IMR-90 (cell line): Measurements from ENCODE around the gene SLC22A5. TPM values are rescaled to one million over a fixed set of nuclear protein-coding genes. Genes with fewer than 3 reads are reported as not detected.

ENCODE experiments used
- ATAC-seq: fragments of 200-7000 bp; cut with Tn5 transposase; 2 replicates; pipeline ENCODE4 v1.9.1; 2020; ENCODE audit warnings: low read depth, mild to moderate bottlenecking, moderate library complexity
- BruUV-seq: library from RNA; stranded (reverse); fragments of 400-500 nt; replicated peaks from 2 replicates; lab custom pipeline; 2021; lab: Mats Ljungman, UMichigan
- CTCF ChIA-PET: fragments of 300-600 bp; formaldehyde crosslinking; extraction: SDS; loops from one replicate; lab custom pipeline; 2021; ENCODE audit warnings: antibody characterized with exemption; lab: Yijun Ruan, JAX
- POLR2A ChIA-PET: fragments of 300-600 bp; sonication (Branson Sonifier 250); formaldehyde crosslinking; loops from one replicate; lab custom pipeline; 2022; ENCODE audit warnings: antibody characterized with exemption; ENCODE audit not compliant: unreplicated experiment; lab: Charles Lee
- DNase-seq: peaks from one replicate; pipeline ENCODE4 v3.0.0; 2013
- H2AFZ ChIP-seq: replicated peaks from 2 replicates; pipeline ENCODE3; 2013; ENCODE audit warnings: low read length, mild to moderate bottlenecking; ENCODE audit not compliant: poor library complexity
- H2AK5ac ChIP-seq: 2 replicates; pipeline ENCODE4 v1.6.1; 2013; ENCODE audit warnings: low read depth, low read length, inconsistent platforms
- H2AK9ac ChIP-seq: replicated peaks from 2 replicates; pipeline ENCODE3; 2013; ENCODE audit warnings: mild to moderate bottlenecking, low read depth, low read length, moderate library complexity; ENCODE audit not compliant: poor library complexity
- H2BK120ac ChIP-seq: 2 replicates; pipeline ENCODE4 v1.6.1; 2013; ENCODE audit warnings: low read depth, low read length, inconsistent platforms
- H2BK15ac ChIP-seq: 3 replicates; pipeline ENCODE4 v1.6.1; 2013; ENCODE audit warnings: low read depth, low read length, inconsistent platforms
- H2BK20ac ChIP-seq: 2 replicates; pipeline ENCODE4 v1.6.1; 2013; ENCODE audit warnings: low read depth, mild to moderate bottlenecking, inconsistent platforms, low read length, moderate library complexity
- H2BK5ac ChIP-seq: 2 replicates; pipeline ENCODE4 v1.6.1; 2013; ENCODE audit warnings: mild to moderate bottlenecking, low read depth, low read length, inconsistent platforms; ENCODE audit not compliant: poor library complexity, severe bottlenecking
- H3K14ac ChIP-seq: replicated peaks from 2 replicates; pipeline ENCODE4 v1.6.1; 2013; ENCODE audit warnings: low read depth, low read length, inconsistent platforms
- H3K18ac ChIP-seq: 2 replicates; pipeline ENCODE4 v1.6.1; 2013; ENCODE audit warnings: low read depth, low read length, control low read depth
- H3K23ac ChIP-seq: 2 replicates; pipeline ENCODE4 v1.6.1; 2013; ENCODE audit warnings: low read depth, low read length, inconsistent platforms
- H3K27ac ChIP-seq: 2 replicates; pipeline ENCODE4 v1.5.1; 2013; ENCODE audit warnings: mild to moderate bottlenecking, control low read depth, low read length; ENCODE audit not compliant: insufficient read depth
- H3K27me3 ChIP-seq: 2 replicates; pipeline ENCODE4 v1.6.1; 2013; ENCODE audit warnings: low read length; ENCODE audit not compliant: control insufficient read depth, insufficient read depth
- H3K36me3 ChIP-seq: 2 replicates; pipeline ENCODE4 v1.6.1; 2013; ENCODE audit warnings: low read length, mixed read lengths; ENCODE audit not compliant: control insufficient read depth, insufficient read depth
- H3K4ac ChIP-seq: 2 replicates; pipeline ENCODE4 v1.6.1; 2013; ENCODE audit warnings: low read depth, low read length, inconsistent platforms
- H3K4me1 ChIP-seq: 2 replicates; pipeline ENCODE4 v1.6.1; 2013; ENCODE audit warnings: low read length, mixed read lengths; ENCODE audit not compliant: control insufficient read depth, insufficient read depth
- H3K4me2 ChIP-seq: 2 replicates; pipeline ENCODE4 v1.6.1; 2013; ENCODE audit warnings: low read depth, mild to moderate bottlenecking, control low read depth, low read length, moderate library complexity
- H3K4me3 ChIP-seq: 2 replicates; pipeline ENCODE4 v1.5.1; 2013; ENCODE audit warnings: low read depth, mild to moderate bottlenecking, control low read depth, low read length, moderate library complexity; ENCODE audit not compliant: insufficient read depth
- H3K56ac ChIP-seq: 2 replicates; pipeline ENCODE4 v1.6.1; 2013; ENCODE audit warnings: low read length, inconsistent platforms; ENCODE audit not compliant: insufficient read depth; ENCODE audit errors: extremely low read depth
- H3K79me1 ChIP-seq, 2 experiments: 2 replicates each; pipeline ENCODE4 v1.6.1; 2013; ENCODE audit warnings: low read length in 2 of 2, inconsistent platforms in 1 of 2, low read depth in 1 of 2
- H3K9ac ChIP-seq: 2 replicates; pipeline ENCODE4 v1.6.1; 2013; ENCODE audit warnings: low read depth, low read length, control low read depth
- H3K9me1 ChIP-seq: 2 replicates; pipeline ENCODE4 v1.6.1; 2013; ENCODE audit warnings: low read length, inconsistent platforms; ENCODE audit not compliant: insufficient read depth
- H3K9me3 ChIP-seq: 2 replicates; pipeline ENCODE4 v1.6.1; 2013; ENCODE audit warnings: low read length; ENCODE audit not compliant: control insufficient read depth, insufficient read depth
- H4K20me1 ChIP-seq: 2 replicates; pipeline ENCODE4 v1.6.1; 2013; ENCODE audit warnings: low read length, inconsistent platforms; ENCODE audit not compliant: insufficient read depth
- H4K5ac ChIP-seq: 2 replicates; pipeline ENCODE4 v1.6.1; 2013; ENCODE audit warnings: mild to moderate bottlenecking, low read depth, low read length, control low read depth
- H4K8ac ChIP-seq, 2 experiments: 2 replicates each; pipeline ENCODE4 v1.6.1; 2013; ENCODE audit warnings: low read depth in 2 of 2, low read length in 2 of 2, control low read depth in 1 of 2, inconsistent platforms in 1 of 2
- H4K91ac ChIP-seq: 2 replicates; pipeline ENCODE4 v1.6.1; 2013; ENCODE audit warnings: low read depth, low read length, inconsistent platforms; ENCODE audit not compliant: insufficient read depth
- CEBPB ChIP-seq: IDR thresholded peaks from 2 replicates; pipeline ENCODE4 v1.6.1; 2012; ENCODE audit warnings: low read depth, low read length, improper control_type of control experiment
- CHD1 ChIP-seq: IDR thresholded peaks from 2 replicates; pipeline ENCODE4 v1.6.1; 2012; ENCODE audit warnings: low read depth, low read length, improper control_type of control experiment
- CTCF ChIP-seq: conservative IDR thresholded peaks from 2 replicates; pipeline ENCODE4 v1.5.1; 2012; ENCODE audit warnings: mild to moderate bottlenecking, low read depth, low read length, improper control_type of control experiment
- FOS ChIP-seq: fragments of 150-350 bp; IDR thresholded peaks from 2 replicates; pipeline ENCODE4 v1.6.1; 2016; ENCODE audit warnings: low read depth, low read length
- NFE2L2 ChIP-seq: fragments of 150-350 bp; IDR thresholded peaks from 2 replicates; pipeline ENCODE4 v1.6.1; 2016; ENCODE audit warnings: low read depth, mild to moderate bottlenecking, low read length
- POLR2A ChIP-seq: IDR thresholded peaks from 2 replicates; pipeline ENCODE4 v1.6.1; 2012; ENCODE audit warnings: mild to moderate bottlenecking, low read depth, low read length
- RAD21 ChIP-seq: IDR thresholded peaks from 2 replicates; pipeline ENCODE4 v1.6.1; 2012; ENCODE audit warnings: low read length, improper control_type of control experiment
- RFX5 ChIP-seq: IDR thresholded peaks from 2 replicates; pipeline ENCODE4 v1.8.0; 2012; ENCODE audit warnings: low read depth, mild to moderate bottlenecking, low read length, moderate library complexity
- SMC3 ChIP-seq: fragments of 150-350 bp; IDR thresholded peaks from 2 replicates; pipeline ENCODE4 v1.6.1; 2016; ENCODE audit warnings: low read depth, mild to moderate bottlenecking, antibody characterized with exemption, low read length, moderate library complexity
- WGBS, 2 experiments: methylation state at CpG; one replicate each; pipeline versions ENCODE4 v1.1.5 to v1.1.7; 2013; ENCODE audit warnings: missing lambda C conversion rate in 2 of 2; ENCODE audit not compliant: insufficient read length in 1 of 2; ENCODE audit errors: extremely low coverage in 2 of 2; 5-methylcytosine and 5-hydroxymethylcytosine counted together
- dilution Hi-C: fragments of 300-500 bp; cut with HindIII; formaldehyde crosslinking; loops from one replicate; pipeline ENCODE4 v1.14.3; 2018; ENCODE audit warnings: low sequenced_read_pairs; ENCODE audit not compliant: unreplicated experiment
- in situ Hi-C: fragments of 300-500 bp; cut with MboI; formaldehyde crosslinking; loops from 3 replicates; pipeline ENCODE4 v1.14.3; 2019; ENCODE audit warnings: low sequenced_read_pairs, inconsistent platforms, mixed read lengths
- intact Hi-C: fragments of 100-400 bp; cut with micrococcal nuclease; formaldehyde crosslinking; loops from 2 replicates; pipeline ENCODE4 v1.10.0; 2022
- polyA plus RNA-seq, 3 experiments: library from polyadenylated mRNA; depleted of rRNA; stranded (reverse); fragments of >200 nt; gene quantifications; 2 replicates each; pipeline ENCODE4 v1.2.3, GENCODE V29; 2012; ENCODE audit warnings: low replicate concordance in 1 of 3
- total RNA-seq: library from RNA; depleted of rRNA; stranded (reverse); fragments of >200 nt; gene quantifications from 2 replicates; pipeline ENCODE4 v1.2.3, GENCODE V29; 2012
- TF ChIP-seq, protein P1 (sequence below): fragments of 150-350 bp; IDR thresholded peaks from 2 replicates; pipeline ENCODE4 v1.6.1; 2016; ENCODE audit warnings: low read depth, mild to moderate bottlenecking, low read length, moderate library complexity, borderline replicate concordance

SLC22A5 gene
- total and polyA plus RNA-seq, 2 of the 4 experiments (the other 2 are of a cell fraction), result 6.1 to 7.1 TPM

DNA sequence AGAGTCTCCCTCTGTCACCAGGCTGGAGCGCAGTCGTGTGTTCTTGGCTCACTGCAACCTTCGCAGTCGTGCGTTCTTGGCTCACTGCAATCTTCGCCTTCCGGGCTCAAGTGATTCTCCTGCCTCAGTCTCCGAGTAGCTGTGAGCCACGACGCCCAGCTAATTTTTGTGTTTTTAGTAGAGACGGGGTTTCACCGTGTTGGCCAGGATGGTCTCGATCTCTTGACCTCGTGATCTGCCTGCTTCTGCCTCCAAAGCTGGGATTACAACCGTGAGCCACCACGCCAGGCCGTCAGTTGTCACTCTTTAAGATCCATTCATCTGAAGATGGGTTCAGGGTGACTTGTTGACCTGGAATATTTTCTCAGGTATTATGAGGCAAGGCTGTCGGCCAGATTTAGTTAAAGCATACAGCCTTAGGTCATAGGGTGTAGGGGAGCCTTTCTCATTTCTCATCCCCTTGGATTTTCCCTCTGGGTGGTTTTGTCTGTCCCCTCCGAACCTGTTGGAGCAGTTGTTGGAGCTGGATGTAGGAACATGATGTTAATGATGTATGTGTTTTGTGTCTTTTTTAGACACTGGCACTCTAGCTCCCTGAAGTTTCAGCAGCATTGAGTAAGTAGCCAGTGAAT lies 1.6 kb downstream of the SLC22A5 start:
- no peak overlapping the region for H3K4ac ChIP-seq
- no peak overlapping the region for H3K14ac ChIP-seq
- H3K79me1 ChIP-seq, result peaks cover 0 to 10% of the 10 kb centered on the region in 2 experiments; a peak in 2 of 4 replicates
- no peak overlapping the region for H3K9ac ChIP-seq
- peaks cover 5% of the 10 kb centered on the region for H3K9me1 ChIP-seq
- ChIA-PET POLR2A (no interaction called here), CTCF (no interaction called here)
- in situ Hi-C loops (no loop called here), intact Hi-C loops (no loop called here), dilution Hi-C loops (no loop called here)
- no peaks in the 10 kb centered on the region for H3K9me3 ChIP-seq
- H3K4me3 ChIP-seq, result no peak overlapping the region
- no peaks in the 10 kb centered on the region for H3K36me3 ChIP-seq
- H3K27ac ChIP-seq, result no peak overlapping the region
- TF ChIP-seq CEBPB (no peak), CTCF (no peak), SMC3 (no peak), NFE2L2 (no peak), CHD1 (no peak), FOS (no peak), POLR2A (no peak), RFX5 (no peak), RAD21 (no peak)
- TF ChIP-seq, protein P1, sequence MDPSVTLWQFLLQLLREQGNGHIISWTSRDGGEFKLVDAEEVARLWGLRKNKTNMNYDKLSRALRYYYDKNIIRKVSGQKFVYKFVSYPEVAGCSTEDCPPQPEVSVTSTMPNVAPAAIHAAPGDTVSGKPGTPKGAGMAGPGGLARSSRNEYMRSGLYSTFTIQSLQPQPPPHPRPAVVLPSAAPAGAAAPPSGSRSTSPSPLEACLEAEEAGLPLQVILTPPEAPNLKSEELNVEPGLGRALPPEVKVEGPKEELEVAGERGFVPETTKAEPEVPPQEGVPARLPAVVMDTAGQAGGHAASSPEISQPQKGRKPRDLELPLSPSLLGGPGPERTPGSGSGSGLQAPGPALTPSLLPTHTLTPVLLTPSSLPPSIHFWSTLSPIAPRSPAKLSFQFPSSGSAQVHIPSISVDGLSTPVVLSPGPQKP, result no peak
- no peak overlapping the region for H2BK15ac ChIP-seq
- H2BK20ac ChIP-seq, result no peak overlapping the region
- ATAC-seq, result no peak
- no peaks in the 10 kb centered on the region for H3K27me3 ChIP-seq
- no peak overlapping the region for H3K56ac ChIP-seq
- H2AK5ac ChIP-seq, result no peak overlapping the region
- WGBS, 2 experiments, result 100% methylated on average over 5 of the region's 19 CpGs; no CpG with 5 or more reads in 1 of the 2 experiments
- BruUV-seq, result no TSS peak
- H3K23ac ChIP-seq, result no peak overlapping the region
- H2AK9ac ChIP-seq, result no peak overlapping the region
- no peak for DNase-seq
- H3K18ac ChIP-seq, result no peak overlapping the region
- no peak overlapping the region for H4K8ac ChIP-seq
- H3K4me1 ChIP-seq, result peaks cover 9% of the 10 kb centered on the region
- H2BK120ac ChIP-seq, result no peak overlapping the region
- H4K20me1 ChIP-seq, result no peaks in the 10 kb centered on the region
- no peak overlapping the region for H4K91ac ChIP-seq
- H3K4me2 ChIP-seq, result no peak overlapping the region
- H2BK5ac ChIP-seq, result no peak overlapping the region
- H2AFZ ChIP-seq, result no peak overlapping the region
- H4K5ac ChIP-seq, result no peak overlapping the region
